RPMI8226 (cell line): Measurements from ENCODE around the gene SUV39H2.
A peak's percentile ranks its signal among the peaks of the same experiment; 100 is the strongest.
"Not testable (repeated sequence)": the region's sequence is repeated elsewhere in the genome, so short reads cannot be mapped to it uniquely, and the experiment has no call there.

Experiments used
- DNase-seq: peaks from one replicate; pipeline ENCODE4 v3.0.0-alpha.2; 2015

SUV39H2 gene

GRCh38 chr10:14878266-14879123 lies at the start of gene SUV39H2:
SUV39H2 (plus strand) TSS chr10:14878866; CDS start chr10:14878889, 23 bp downstream.
- peak; percentile 97 for DNase-seq

- no peak for DNase-seq
These were observed 45.6 kb upstream of the SUV39H2 start for GRCh38 chr10:14833106-14833505.

- no peak for DNase-seq
These were observed 42.5 kb upstream of the SUV39H2 start for GRCh38 chr10:14836208-14836607.

GRCh38 chr10:14837003-14837756 lies 41.5 kb upstream of the SUV39H2 start:
- DNase-seq, result no peak

- DNase-seq, result peak; percentile 97
These were observed 40.7 kb upstream of the SUV39H2 start, which contains the start of the genes CDNF, HSPA14 and MSANTD7 for GRCh38 chr10:14837757-14838581. CDNF (minus strand) TSS chr10:14838037; CDS start chr10:14837946, 91 bp downstream. HSPA14 (plus strand) TSS chr10:14838306; CDS start chr10:14838403, 97 bp downstream. MSANTD7 (plus strand) TSS chr10:14838306; CDS start chr10:14842285, 3,979 bp downstream.

GRCh38 chr10:14838582-14839304 lies 39.9 kb upstream of the SUV39H2 start:
- DNase-seq, result peak; percentile 40

GRCh38 chr10:14839305-14839695 lies 39.4 kb upstream of the SUV39H2 start:
- DNase-seq, result peak; percentile 34

GRCh38 chr10:14840178-14840577 lies 38.5 kb upstream of the SUV39H2 start:
- DNase-seq, result no peak

- no peak for DNase-seq
These were observed 35.2 kb upstream of the SUV39H2 start for GRCh38 chr10:14843327-14843988.

GRCh38 chr10:14844948-14845347 lies 33.7 kb upstream of the SUV39H2 start:
- no peak for DNase-seq

GRCh38 chr10:14852236-14852635 lies 26.4 kb upstream of the SUV39H2 start:
- no peak for DNase-seq

- no peak for DNase-seq
These were observed 23.2 kb upstream of the SUV39H2 start for GRCh38 chr10:14855453-14855852.

GRCh38 chr10:14858338-14858960 lies 20.2 kb upstream of the SUV39H2 start:
- no peak for DNase-seq

- DNase-seq, result no peak
These were observed 19.6 kb upstream of the SUV39H2 start for GRCh38 chr10:14859043-14859442.

- no peak for DNase-seq
These were observed 18.9 kb upstream of the SUV39H2 start for GRCh38 chr10:14859775-14860174.

GRCh38 chr10:14860791-14861190 lies 17.9 kb upstream of the SUV39H2 start:
- no peak for DNase-seq

- DNase-seq, result not testable (repeated sequence)
These were observed 14.2 kb upstream of the SUV39H2 start for GRCh38 chr10:14864466-14864865.

- DNase-seq, result not testable (repeated sequence)
These were observed 13.8 kb upstream of the SUV39H2 start for GRCh38 chr10:14864871-14865270.

- no peak for DNase-seq
These were observed 5.4 kb upstream of the SUV39H2 start for GRCh38 chr10:14873090-14873760.

GRCh38 chr10:14875941-14876340 lies 2.7 kb upstream of the SUV39H2 start:
- DNase-seq, result no peak
